Fibroblast of lung (primary cell): ENCODE results near the gene PCSK4. TPM values are rescaled to one million over a fixed set of nuclear protein-coding genes. Genes with fewer than 3 reads are reported as not detected.

Experiments used
- DNase-seq, 2 donors: peaks; one replicate each; pipeline versions ENCODE4 v3.0.0 to v3.0.0-alpha.2; 2010; ENCODE audit warnings: low read depth in 2 of 2
- H2AFZ ChIP-seq: 2 replicates; pipeline ENCODE4 v1.5.1; 2012; ENCODE audit warnings: low read length, control low read depth, inconsistent platforms
- H3K27ac ChIP-seq: 2 replicates; pipeline ENCODE4 v1.5.1; 2011; ENCODE audit warnings: low read length, control low read depth; ENCODE audit not compliant: insufficient read depth
- H3K27me3 ChIP-seq: 2 replicates; pipeline ENCODE4 v1.5.1; 2011; ENCODE audit warnings: mild to moderate bottlenecking, low read length; ENCODE audit not compliant: control insufficient read depth, insufficient read depth
- H3K36me3 ChIP-seq: 2 replicates; pipeline ENCODE4 v1.5.1; 2011; ENCODE audit warnings: low read length; ENCODE audit not compliant: control insufficient read depth, insufficient read depth
- H3K4me1 ChIP-seq: 2 replicates; pipeline ENCODE4 v1.5.1; 2011; ENCODE audit warnings: low read length; ENCODE audit not compliant: control insufficient read depth, insufficient read depth; ENCODE audit errors: extremely low read depth
- H3K4me2 ChIP-seq: 2 replicates; pipeline ENCODE4 v1.5.1; 2011; ENCODE audit warnings: low read length, control low read depth; ENCODE audit not compliant: insufficient read depth; ENCODE audit errors: extremely low read depth
- H3K4me3 ChIP-seq, 4 experiments: fragments of 200-600 bp in 1 of 4; sonication (generic) in 1 of 4; replicated peaks in 1 of 4; 2 replicates each; pipeline ENCODE4 v1.5.1; 2011 to 2016; ENCODE audit warnings: low read length in 4 of 4, low read depth in 3 of 4, mild to moderate bottlenecking in 3 of 4, control low read depth in 2 of 4, inconsistent platforms in 1 of 4, mixed read lengths in 1 of 4; ENCODE audit not compliant: insufficient read depth in 1 of 4; ENCODE audit errors: control extremely low read depth in 1 of 4
- H3K79me2 ChIP-seq: 2 replicates; pipeline ENCODE4 v1.5.1; 2012; ENCODE audit warnings: mild to moderate bottlenecking, low read length, inconsistent platforms; ENCODE audit not compliant: control insufficient read depth, insufficient read depth
- H3K9ac ChIP-seq: 2 replicates; pipeline ENCODE4 v1.5.1; 2011; ENCODE audit warnings: mild to moderate bottlenecking, low read length, control low read depth; ENCODE audit not compliant: insufficient read depth
- H3K9me3 ChIP-seq: 2 replicates; pipeline ENCODE4 v1.5.1; 2012; ENCODE audit warnings: low read depth, low read length; ENCODE audit not compliant: control insufficient read depth, insufficient read depth
- H4K20me1 ChIP-seq: 2 replicates; pipeline ENCODE4 v1.5.1; 2011; ENCODE audit warnings: low read length; ENCODE audit not compliant: control insufficient read depth, insufficient read depth; ENCODE audit errors: extremely low read depth
- EZH2 ChIP-seq: IDR thresholded peaks from 2 replicates; pipeline ENCODE4 v1.5.1; 2012; ENCODE audit warnings: low read length, control low read depth, mild to moderate bottlenecking; ENCODE audit errors: missing control alignments
- polyA plus RNA-seq, 2 donors: library from polyadenylated mRNA; depleted of rRNA in 1 of 2; stranded (reverse) in 1 of 2; unstranded in 1 of 2; fragments of >200 nt; gene quantifications; 2 replicates each; pipeline ENCODE4 v1.2.1, GENCODE V29; 2011 to 2012; ENCODE audit warnings: missing spikeins in 1 of 2
- total RNA-seq: library from RNA; depleted of rRNA; stranded (reverse); fragments of >200 nt; gene quantifications from 2 replicates; pipeline ENCODE4 v1.2.1, GENCODE V29; 2014
- TF ChIP-seq, protein P1 (sequence below), 2 donors: IDR thresholded peaks in 1 of 2; conservative IDR thresholded peaks in 1 of 2; 1 replicate in 1 of 2; 2 replicates in 1 of 2; pipeline ENCODE4 v1.5.1; 2011 to 2012; ENCODE audit warnings: low read length in 2 of 2, control low read depth in 1 of 2, inconsistent platforms in 1 of 2, low read depth in 1 of 2, mild to moderate bottlenecking in 1 of 2

PCSK4 gene
- total and polyA plus RNA-seq, 2 donors (not counting 1 experiment from before 2014, with no cell fraction given), result 0.28 to 3.5 TPM

GRCh38 chr19:1496714-1497577 lies 6.8 kb upstream of the PCSK4 start:
- Histone ChIP-seq H3K27ac (no peak overlapping the region), H3K9me3 (no peaks in the 10 kb centered on the region), H3K4me3 (no peak overlapping the region), H3K79me2 (no peaks in the 10 kb centered on the region), H2AFZ (no peak overlapping the region), H3K4me1 (no peaks in the 10 kb centered on the region), H4K20me1 (no peaks in the 10 kb centered on the region), H3K9ac (no peak overlapping the region), H3K27me3 (peaks cover 8% of the 10 kb centered on the region), H3K4me2 (no peak overlapping the region), H3K36me3 (no peaks in the 10 kb centered on the region)
- DNase-seq, result no peak
- no peak for TF ChIP-seq EZH2
- TF ChIP-seq, protein P1, sequence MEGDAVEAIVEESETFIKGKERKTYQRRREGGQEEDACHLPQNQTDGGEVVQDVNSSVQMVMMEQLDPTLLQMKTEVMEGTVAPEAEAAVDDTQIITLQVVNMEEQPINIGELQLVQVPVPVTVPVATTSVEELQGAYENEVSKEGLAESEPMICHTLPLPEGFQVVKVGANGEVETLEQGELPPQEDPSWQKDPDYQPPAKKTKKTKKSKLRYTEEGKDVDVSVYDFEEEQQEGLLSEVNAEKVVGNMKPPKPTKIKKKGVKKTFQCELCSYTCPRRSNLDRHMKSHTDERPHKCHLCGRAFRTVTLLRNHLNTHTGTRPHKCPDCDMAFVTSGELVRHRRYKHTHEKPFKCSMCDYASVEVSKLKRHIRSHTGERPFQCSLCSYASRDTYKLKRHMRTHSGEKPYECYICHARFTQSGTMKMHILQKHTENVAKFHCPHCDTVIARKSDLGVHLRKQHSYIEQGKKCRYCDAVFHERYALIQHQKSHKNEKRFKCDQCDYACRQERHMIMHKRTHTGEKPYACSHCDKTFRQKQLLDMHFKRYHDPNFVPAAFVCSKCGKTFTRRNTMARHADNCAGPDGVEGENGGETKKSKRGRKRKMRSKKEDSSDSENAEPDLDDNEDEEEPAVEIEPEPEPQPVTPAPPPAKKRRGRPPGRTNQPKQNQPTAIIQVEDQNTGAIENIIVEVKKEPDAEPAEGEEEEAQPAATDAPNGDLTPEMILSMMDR (conservative IDR thresholded peaks at IDR 0.05 in 1 of 2, IDR thresholded peaks at IDR 0.05 in 1 of 2; ENCODE audit: low read depth in 1 of 2, low read length in 2 of 2), result no peak

DNA sequence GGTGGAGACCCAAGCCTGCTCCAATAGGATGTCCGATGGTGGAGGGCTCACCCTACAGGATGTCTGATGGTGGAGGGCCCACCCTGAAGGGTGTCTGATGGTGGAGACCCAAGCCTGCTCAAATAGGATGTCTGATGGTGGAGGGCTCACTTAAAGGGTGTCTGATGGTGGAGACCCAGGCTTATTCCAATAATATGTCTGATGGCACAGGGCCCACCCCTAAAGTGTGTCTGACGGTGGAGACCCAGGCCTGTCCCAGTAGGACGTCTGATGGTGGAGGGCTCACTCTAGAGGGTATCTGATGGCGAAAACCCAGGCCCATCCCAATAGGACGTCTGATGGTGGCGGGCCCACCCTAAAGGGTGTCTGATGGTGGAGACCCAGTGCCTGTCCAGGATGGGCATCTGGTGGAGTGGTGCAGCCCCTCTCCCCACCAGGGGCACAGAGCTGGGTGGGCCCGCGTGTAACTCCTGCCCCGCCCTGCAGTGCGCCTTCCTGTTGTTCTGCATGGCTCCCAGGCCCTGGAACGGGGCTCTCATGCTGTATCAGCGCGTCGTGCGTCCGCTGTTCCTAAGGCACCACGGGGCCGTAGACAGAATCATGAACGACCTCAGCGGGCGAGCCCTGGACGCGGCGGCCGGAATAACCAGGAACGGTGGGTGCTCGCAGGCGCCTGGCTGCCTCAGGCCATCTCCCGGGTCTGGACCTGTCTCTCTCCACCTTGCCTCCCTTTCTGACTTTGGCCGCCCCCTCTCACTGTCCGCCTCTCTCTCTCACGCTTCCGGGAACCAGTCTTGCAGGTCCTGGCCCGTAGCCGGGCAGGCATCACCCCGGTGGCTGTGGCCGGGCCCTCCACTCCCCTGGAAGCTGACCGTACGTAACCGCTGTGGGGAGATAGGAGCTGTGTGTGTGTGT lies 5.9 kb upstream of the PCSK4 start:
- no peak for TF ChIP-seq EZH2
- TF ChIP-seq, protein P1 (conservative IDR thresholded peaks at IDR 0.05 in 1 of 2, IDR thresholded peaks at IDR 0.05 in 1 of 2; ENCODE audit: low read depth in 1 of 2, low read length in 2 of 2), result no peak
- H3K27ac ChIP-seq, result no peak overlapping the region
- H4K20me1 ChIP-seq, result no peaks in the 10 kb centered on the region

More for the DNA sequence above, 5.9 kb upstream of the PCSK4 start:
- H3K79me2 ChIP-seq, result no peaks in the 10 kb centered on the region
- no peaks in the 10 kb centered on the region for H3K36me3 ChIP-seq
- H3K27me3 ChIP-seq, result peaks cover 13% of the 10 kb centered on the region
- H3K9me3 ChIP-seq, result no peaks in the 10 kb centered on the region
- H3K4me3 ChIP-seq, result no peak overlapping the region
- no peak overlapping the region for H3K4me2 ChIP-seq
- DNase-seq, result no peak
- H3K4me1 ChIP-seq, result no peaks in the 10 kb centered on the region
- H3K9ac ChIP-seq, result no peak overlapping the region
- H2AFZ ChIP-seq, result no peak overlapping the region
